Tibial nerve (tissue), 4 donors: ENCODE measurements around the gene ELMOD1. TPM values are rescaled to one million over a fixed set of nuclear protein-coding genes. Genes with fewer than 3 reads are reported as not detected.

Experiments used
- DNase-seq, 2 donors: peaks; one replicate each; pipeline ENCODE4 v3.0.0-alpha.2; 2019; ENCODE audit warnings: low spot score in 2 of 2
- H3K27ac ChIP-seq, 4 donors: fragments of 200-600 bp; sonication (generic) in 3 of 4; one replicate each; pipeline ENCODE4 v1.5.1; 2017 to 2019; ENCODE audit warnings: mild to moderate bottlenecking in 1 of 4
- H3K27me3 ChIP-seq, 2 donors: fragments of 200-600 bp; sonication (generic) in 1 of 2; one replicate each; pipeline versions ENCODE4 v1.5.1 to v1.6.0; 2017 to 2019
- H3K36me3 ChIP-seq, 3 donors: fragments of 200-600 bp; sonication (generic); one replicate each; pipeline ENCODE4 v1.5.1; 2018 to 2019
- H3K4me1 ChIP-seq, 4 donors: fragments of 200-600 bp; sonication (generic) in 3 of 4; one replicate each; pipeline ENCODE4 v1.5.1; 2017 to 2019
- H3K4me3 ChIP-seq, 4 donors: fragments of 200-600 bp; sonication (generic) in 3 of 4; one replicate each; pipeline ENCODE4 v1.5.1; 2017 to 2019; ENCODE audit warnings: mild to moderate bottlenecking in 1 of 4, moderate library complexity in 1 of 4
- H3K9me3 ChIP-seq, 4 donors: fragments of 200-600 bp; sonication (generic) in 3 of 4; one replicate each; pipeline ENCODE4 v1.5.1; 2017 to 2019
- CTCF ChIP-seq, 5 experiments: fragments of 200-600 bp in 3 of 5; fragments of 450-650 bp in 2 of 5; sonication (generic) in 3 of 5; IDR thresholded peaks; one replicate each; pipeline ENCODE4 v1.5.1; 2016 to 2019; ENCODE audit warnings: antibody characterized with exemption in 5 of 5, mild to moderate bottlenecking in 3 of 5, moderate library complexity in 2 of 5
- EP300 ChIP-seq, 2 donors: sonication (generic); formaldehyde crosslinking; IDR thresholded peaks; one replicate each; pipeline ENCODE4 v1.6.1; 2017; ENCODE audit warnings: antibody characterized with exemption in 2 of 2, mild to moderate bottlenecking in 1 of 2
- POLR2A ChIP-seq, 2 donors: fragments of 450-650 bp; IDR thresholded peaks; one replicate each; pipeline ENCODE4 v1.6.1; 2017; ENCODE audit warnings: antibody characterized with exemption in 2 of 2, mild to moderate bottlenecking in 2 of 2, moderate library complexity in 2 of 2
- WGBS, 2 donors: methylation state at CpG; one replicate each; pipeline ENCODE4 v1.1.5; 2018; 5-methylcytosine and 5-hydroxymethylcytosine counted together
- total RNA-seq, 4 donors: library from RNA; depleted of rRNA; stranded (reverse); fragments of >200 nt; gene quantifications; one replicate each; pipeline ENCODE4 v1.1.0, GENCODE V29; 2016

The ELMOD1 gene
- total RNA-seq, 4 donors from 2014 or later: 0.30 to 1.2 (median 0.85) TPM

- no peak overlapping the region for H3K27ac ChIP-seq
- no peaks in the 10 kb centered on the region for H3K9me3 ChIP-seq
- 68 to 74% methylated on average over 2 of the region's 2 CpGs for WGBS, 2 donors
- no peaks in the 10 kb centered on the region for H3K4me1 ChIP-seq
- H3K27me3 ChIP-seq: peaks cover 0 to under 1% of the 10 kb centered on the region in 2 donors
- no peaks in the 10 kb centered on the region for H3K36me3 ChIP-seq
- TF ChIP-seq EP300 (IDR thresholded peaks at IDR 0.05) (no peak), POLR2A (IDR thresholded peaks at IDR 0.05) (no peak), CTCF (IDR thresholded peaks at IDR 0.05) (no peak)
- DNase-seq: no peak
- H3K4me3 ChIP-seq: no peak overlapping the region
Measured at GRCh38 chr11:107705027-107705426, 114.1 kb downstream of the ELMOD1 start.

GRCh38 chr11:107706531-107706930 lies 115.6 kb downstream of the ELMOD1 start:
- H3K4me1 ChIP-seq: no peaks in the 10 kb centered on the region
- no peaks in the 10 kb centered on the region for H3K9me3 ChIP-seq
- no peaks in the 10 kb centered on the region for H3K36me3 ChIP-seq
- TF ChIP-seq POLR2A (IDR thresholded peaks at IDR 0.05): no peak
- no peak for TF ChIP-seq EP300 (IDR thresholded peaks at IDR 0.05)
- no peak for TF ChIP-seq CTCF (IDR thresholded peaks at IDR 0.05)
- 18 to 30% methylated on average over 2 of the region's 2 CpGs for WGBS, 2 donors
- peaks cover 0 to 4% of the 10 kb centered on the region in 2 donors for H3K27me3 ChIP-seq
- H3K27ac ChIP-seq: no peak overlapping the region
- H3K4me3 ChIP-seq: no peak overlapping the region
- no peak for DNase-seq

- no peaks in the 10 kb centered on the region for H3K36me3 ChIP-seq
- TF ChIP-seq EP300 (IDR thresholded peaks at IDR 0.05) (no peak), CTCF (IDR thresholded peaks at IDR 0.05) (no peak), POLR2A (IDR thresholded peaks at IDR 0.05) (no peak)
- peaks cover 0 to 4% of the 10 kb centered on the region in 2 donors for H3K27me3 ChIP-seq
- no peak overlapping the region for H3K27ac ChIP-seq
- no peaks in the 10 kb centered on the region for H3K4me1 ChIP-seq
- no peaks in the 10 kb centered on the region for H3K9me3 ChIP-seq
- no peak overlapping the region for H3K4me3 ChIP-seq
- no peak for DNase-seq
- 82 to 83% methylated on average over 3 of the region's 3 CpGs for WGBS, 2 donors
Measured at GRCh38 chr11:107707215-107707671, 116.3 kb downstream of the ELMOD1 start.

- H3K36me3 ChIP-seq: no peaks in the 10 kb centered on the region
- H3K4me1 ChIP-seq: peaks cover 0 to 3% (median 0%) of the 10 kb centered on the region in 4 donors
- WGBS, 2 donors: 55 to 60% methylated on average over 4 of the region's 4 CpGs
- no peak overlapping the region for H3K4me3 ChIP-seq
- H3K27me3 ChIP-seq: peaks cover 0 to 4% of the 10 kb centered on the region in 2 donors
- H3K27ac ChIP-seq: no peak overlapping the region
- DNase-seq: no peak
- H3K9me3 ChIP-seq: no peaks in the 10 kb centered on the region
- TF ChIP-seq POLR2A (IDR thresholded peaks at IDR 0.05) (no peak), CTCF (IDR thresholded peaks at IDR 0.05) (no peak), EP300 (IDR thresholded peaks at IDR 0.05) (no peak)
Measured at GRCh38 chr11:107707807-107708206, 116.9 kb downstream of the ELMOD1 start.

GRCh38 chr11:107708792-107709191 lies 117.8 kb downstream of the ELMOD1 start:
- WGBS, 2 donors: 84 to 86% methylated on average over 3 of the region's 3 CpGs
- Histone ChIP-seq H3K36me3 (no peaks in the 10 kb centered on the region), H3K9me3 (no peaks in the 10 kb centered on the region), H3K4me1 (peaks cover 0 to 6% (median 0%) of the 10 kb centered on the region in 4 donors), H3K4me3 (no peak overlapping the region), H3K27me3 (peaks cover 0 to 4% of the 10 kb centered on the region in 2 donors), H3K27ac (no peak overlapping the region)
- TF ChIP-seq EP300 (IDR thresholded peaks at IDR 0.05) (no peak), CTCF (IDR thresholded peaks at IDR 0.05) (no peak), POLR2A (IDR thresholded peaks at IDR 0.05) (no peak)
- DNase-seq: no peak
